ENCODE results near the gene AK4. TPM values are rescaled to one million over a fixed set of nuclear protein-coding genes. Genes with fewer than 3 reads are reported as not detected.

The AK4 gene
- total RNA-seq, 1 donor from 2014 or later: 4.6 TPM

DNA sequence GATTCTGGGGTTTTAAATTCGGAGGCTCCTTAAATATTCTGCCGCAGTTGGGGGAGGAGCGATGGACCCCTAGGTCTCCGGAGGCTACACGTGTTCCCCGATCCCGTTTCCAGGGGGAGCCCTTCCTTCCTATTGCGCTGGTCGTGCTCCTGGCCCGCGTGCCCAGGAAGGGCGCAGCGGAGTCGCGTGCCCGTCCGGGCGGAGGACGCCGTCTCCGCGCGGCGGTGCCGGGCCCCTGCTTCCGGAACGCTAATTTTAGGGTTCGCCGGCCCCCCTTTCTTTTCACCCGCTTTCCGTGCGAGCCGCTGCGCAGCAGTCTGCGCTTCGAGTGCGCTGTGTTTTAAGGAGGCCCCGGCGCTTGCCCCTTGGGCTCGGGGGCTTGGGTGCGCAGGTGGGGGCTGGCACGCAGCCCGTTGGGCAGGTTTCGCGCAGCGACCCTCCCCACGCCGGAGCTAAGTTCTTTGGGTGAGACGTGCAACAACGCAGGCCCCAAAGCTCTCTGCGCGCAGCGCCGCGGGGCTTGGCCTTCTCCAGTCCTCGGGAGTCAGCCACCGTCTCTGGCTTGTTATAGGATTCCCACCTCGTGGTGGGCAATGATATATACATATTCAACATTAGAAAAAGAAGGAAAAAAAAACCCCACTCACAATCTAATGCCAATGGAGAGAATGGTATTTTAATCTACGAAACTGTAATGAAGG is 117.8 kb downstream of the AK4 start:
- Histone ChIP-seq H3K9me3 (no peaks in the 10 kb centered on the region), H3K27ac (peak overlapping the region; percentile 53), H3K27me3 (no peaks in the 10 kb centered on the region), H3K4me1 (peaks cover 20% of the 10 kb centered on the region), H3K36me3 (no peaks in the 10 kb centered on the region), H3K4me3 (peak overlapping the region; percentile 55)
- DNase-seq (no peak), ATAC-seq (peak; percentile 84)
- TF ChIP-seq, protein P1, sequence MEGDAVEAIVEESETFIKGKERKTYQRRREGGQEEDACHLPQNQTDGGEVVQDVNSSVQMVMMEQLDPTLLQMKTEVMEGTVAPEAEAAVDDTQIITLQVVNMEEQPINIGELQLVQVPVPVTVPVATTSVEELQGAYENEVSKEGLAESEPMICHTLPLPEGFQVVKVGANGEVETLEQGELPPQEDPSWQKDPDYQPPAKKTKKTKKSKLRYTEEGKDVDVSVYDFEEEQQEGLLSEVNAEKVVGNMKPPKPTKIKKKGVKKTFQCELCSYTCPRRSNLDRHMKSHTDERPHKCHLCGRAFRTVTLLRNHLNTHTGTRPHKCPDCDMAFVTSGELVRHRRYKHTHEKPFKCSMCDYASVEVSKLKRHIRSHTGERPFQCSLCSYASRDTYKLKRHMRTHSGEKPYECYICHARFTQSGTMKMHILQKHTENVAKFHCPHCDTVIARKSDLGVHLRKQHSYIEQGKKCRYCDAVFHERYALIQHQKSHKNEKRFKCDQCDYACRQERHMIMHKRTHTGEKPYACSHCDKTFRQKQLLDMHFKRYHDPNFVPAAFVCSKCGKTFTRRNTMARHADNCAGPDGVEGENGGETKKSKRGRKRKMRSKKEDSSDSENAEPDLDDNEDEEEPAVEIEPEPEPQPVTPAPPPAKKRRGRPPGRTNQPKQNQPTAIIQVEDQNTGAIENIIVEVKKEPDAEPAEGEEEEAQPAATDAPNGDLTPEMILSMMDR (IDR thresholded peaks at IDR 0.05): peak; percentile 32
- intact Hi-C loops (cut with DNase I): no loop called here

DNA sequence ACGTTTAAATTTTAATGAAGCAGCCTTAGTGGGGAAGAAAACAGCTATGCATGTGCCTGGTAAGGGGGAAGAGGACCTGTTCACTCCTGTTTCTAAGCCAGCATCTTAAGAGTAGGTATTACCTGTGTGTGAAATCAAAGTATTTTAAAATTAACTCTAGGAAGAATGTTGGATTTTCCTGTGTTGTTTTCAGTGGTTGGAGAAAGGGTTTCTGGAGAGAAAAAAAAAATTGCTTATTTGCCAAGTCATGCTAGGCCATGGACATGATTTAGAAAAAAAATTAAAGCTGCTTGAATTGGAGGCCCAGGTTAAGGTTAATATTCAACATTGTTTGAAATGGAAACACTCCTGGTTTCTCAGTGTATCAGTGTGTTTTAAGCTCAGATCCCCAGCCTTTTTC is 118.5 kb downstream of the AK4 start:
- no peaks in the 10 kb centered on the region for H3K9me3 ChIP-seq
- H3K4me3 ChIP-seq: no peak overlapping the region
- intact Hi-C loops (cut with DNase I): no loop called here
- no peak overlapping the region for H3K27ac ChIP-seq
- H3K27me3 ChIP-seq: no peaks in the 10 kb centered on the region
- H3K4me1 ChIP-seq: peaks cover 20% of the 10 kb centered on the region
- no peak for ATAC-seq
- TF ChIP-seq, protein P1 (IDR thresholded peaks at IDR 0.05): no peak
- no peaks in the 10 kb centered on the region for H3K36me3 ChIP-seq
- DNase-seq: no peak

DNA sequence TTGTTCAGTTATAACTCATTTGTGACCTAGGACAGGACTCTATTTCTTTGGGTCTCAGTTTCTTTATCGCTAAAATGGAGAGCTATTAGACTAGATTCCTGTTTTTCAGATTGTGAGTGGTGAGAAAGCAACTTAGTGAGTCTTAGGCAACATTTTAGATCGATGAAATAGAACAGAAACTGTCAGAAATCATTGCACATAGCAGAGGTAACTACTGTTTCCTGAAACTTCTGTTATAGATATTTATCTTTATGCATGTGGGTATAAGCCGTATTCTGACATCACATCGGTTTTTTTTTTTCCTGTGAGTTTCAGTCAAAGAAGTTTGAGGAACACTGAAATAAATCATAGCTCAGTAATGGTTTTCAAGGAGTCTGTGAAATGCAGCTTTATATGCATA is 119.3 kb downstream of the AK4 start:
- intact Hi-C loops (cut with DNase I): no loop called here
- Histone ChIP-seq H3K4me1 (peaks cover 20% of the 10 kb centered on the region), H3K27ac (no peak overlapping the region), H3K9me3 (no peaks in the 10 kb centered on the region), H3K4me3 (no peak overlapping the region), H3K36me3 (no peaks in the 10 kb centered on the region), H3K27me3 (no peaks in the 10 kb centered on the region)
- TF ChIP-seq, protein P1 (IDR thresholded peaks at IDR 0.05): no peak
- DNase-seq (no peak), ATAC-seq (no peak)

DNA sequence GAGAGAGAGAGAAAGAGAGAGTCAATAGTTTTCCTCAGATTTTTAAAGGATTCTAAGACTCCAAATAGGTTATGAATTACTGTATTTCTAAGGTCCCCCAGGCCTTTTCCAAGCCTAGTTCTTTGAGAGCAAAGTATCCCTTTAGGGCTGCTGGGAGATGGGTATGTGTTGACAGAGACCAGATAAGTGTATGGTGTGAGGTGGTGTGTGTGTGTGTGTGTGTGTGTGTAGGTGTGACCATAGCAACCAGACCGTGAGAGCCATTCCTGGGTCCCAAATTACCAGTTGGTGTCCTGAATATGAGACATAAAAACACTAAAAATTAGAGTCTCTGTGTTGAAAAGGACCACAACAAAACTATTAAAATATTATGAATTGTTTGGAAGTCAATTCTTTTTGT is 119.7 kb downstream of the AK4 start:
- H3K4me1 ChIP-seq: peaks cover 20% of the 10 kb centered on the region
- no peak overlapping the region for H3K4me3 ChIP-seq
- no peaks in the 10 kb centered on the region for H3K27me3 ChIP-seq
- ATAC-seq (no peak), DNase-seq (no peak)
- intact Hi-C loops (cut with DNase I): no loop called here
- H3K36me3 ChIP-seq: no peaks in the 10 kb centered on the region
- H3K27ac ChIP-seq: no peak overlapping the region
- H3K9me3 ChIP-seq: no peaks in the 10 kb centered on the region
- TF ChIP-seq, protein P1 (IDR thresholded peaks at IDR 0.05): no peak

DNA sequence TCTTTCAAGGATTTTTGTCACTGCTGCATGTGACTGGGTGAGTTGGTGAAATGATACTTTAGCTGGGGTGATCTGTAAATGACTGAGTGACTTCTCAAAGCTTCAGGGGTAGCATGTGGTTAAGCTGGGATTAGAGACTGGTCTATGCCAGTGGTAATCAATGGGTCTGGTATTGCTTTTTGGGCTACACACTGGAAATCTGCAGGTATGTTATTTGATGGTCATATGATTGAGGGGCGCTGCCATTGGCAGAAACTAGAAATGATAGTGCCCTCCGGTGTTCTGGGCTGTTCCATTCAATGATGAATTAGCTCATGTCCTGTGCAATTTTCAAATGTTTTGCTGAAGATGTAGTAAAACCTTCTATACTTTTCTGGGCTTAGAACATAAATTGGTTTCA is 121.6 kb downstream of the AK4 start:
- Histone ChIP-seq H3K4me1 (peaks cover 18% of the 10 kb centered on the region), H3K27me3 (no peaks in the 10 kb centered on the region)
- no peak for ATAC-seq

More for the DNA sequence above, 121.6 kb downstream of the AK4 start:
- no peak overlapping the region for H3K27ac ChIP-seq
- H3K4me3 ChIP-seq: no peak overlapping the region
- H3K36me3 ChIP-seq: no peaks in the 10 kb centered on the region
- TF ChIP-seq, protein P1 (IDR thresholded peaks at IDR 0.05): no peak
- no peaks in the 10 kb centered on the region for H3K9me3 ChIP-seq
- DNase-seq: no peak
- intact Hi-C loops (cut with DNase I): no loop called here

Data from upper lobe of right lung (tissue), 1 donor.